Kidney glomerular epithelial cell (primary cell): ENCODE results near the gene OSCP1.

Source experiments
- DNase-seq: peaks from one replicate; lab custom pipeline; 2025; lab: John Stamatoyannopoulos, UW

The OSCP1 gene

DNA sequence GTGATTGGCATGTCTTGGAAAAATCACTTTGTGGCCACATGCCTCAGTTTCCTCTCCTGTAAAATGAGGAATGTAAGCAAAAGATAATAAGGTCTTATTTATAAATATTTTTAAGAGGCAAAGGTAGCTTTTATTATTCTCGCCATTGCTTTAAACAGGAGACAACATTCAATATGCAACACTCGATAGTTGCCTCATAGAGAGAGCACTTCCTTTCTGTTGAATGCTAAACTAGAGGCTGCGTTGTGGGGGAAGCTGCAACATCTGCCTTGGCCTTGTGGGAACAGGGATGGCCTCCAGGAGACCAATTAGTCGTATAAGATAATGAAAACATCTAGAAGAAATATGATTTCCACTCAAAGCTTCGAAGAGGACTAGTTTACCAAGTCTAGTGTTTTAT lies 3.5 kb downstream of the OSCP1 start:
- no peak for DNase-seq

- no peak for DNase-seq
Measured at GRCh38 chr1:36446271-36446670, 4.0 kb downstream of the OSCP1 start.

DNA sequence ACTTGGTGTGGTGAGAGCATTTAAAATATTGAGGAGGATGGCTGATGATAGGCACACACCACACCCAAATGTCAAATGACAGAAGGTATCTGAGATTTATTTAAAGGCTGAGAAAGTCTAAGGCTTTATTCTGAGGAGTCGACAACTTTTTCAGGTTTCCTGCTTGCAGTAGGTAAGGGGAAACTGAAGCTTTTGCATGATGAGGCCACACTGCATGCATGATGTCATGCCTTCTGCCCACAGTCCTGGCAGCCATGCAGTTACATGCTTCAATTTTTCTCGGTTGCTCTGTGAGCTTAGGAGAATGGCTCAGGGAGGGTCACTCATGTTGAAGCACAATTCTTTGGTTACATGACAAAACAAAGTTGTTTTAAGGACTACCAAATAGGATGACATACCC lies 7.0 kb downstream of the OSCP1 start:
- no peak for DNase-seq

DNA sequence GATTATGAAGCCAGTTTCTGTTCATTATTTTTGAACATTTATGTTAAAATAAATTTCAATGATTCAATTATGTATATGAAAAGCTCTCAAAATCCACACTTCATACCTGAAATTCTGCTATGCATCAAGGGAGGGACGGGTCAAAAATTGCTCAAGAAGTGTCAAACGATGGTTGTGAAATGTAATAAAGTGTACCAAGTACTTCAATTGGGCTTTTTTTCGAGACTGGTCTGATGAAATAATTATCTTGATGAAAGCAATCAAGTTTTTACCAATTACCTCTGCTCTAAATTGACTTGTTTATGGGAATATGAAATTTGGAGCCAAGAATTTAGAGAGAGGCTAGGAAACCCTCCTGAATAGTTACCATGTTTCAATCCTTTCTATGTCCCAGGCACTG lies 7.9 kb downstream of the OSCP1 start:
- no peak for DNase-seq

DNA sequence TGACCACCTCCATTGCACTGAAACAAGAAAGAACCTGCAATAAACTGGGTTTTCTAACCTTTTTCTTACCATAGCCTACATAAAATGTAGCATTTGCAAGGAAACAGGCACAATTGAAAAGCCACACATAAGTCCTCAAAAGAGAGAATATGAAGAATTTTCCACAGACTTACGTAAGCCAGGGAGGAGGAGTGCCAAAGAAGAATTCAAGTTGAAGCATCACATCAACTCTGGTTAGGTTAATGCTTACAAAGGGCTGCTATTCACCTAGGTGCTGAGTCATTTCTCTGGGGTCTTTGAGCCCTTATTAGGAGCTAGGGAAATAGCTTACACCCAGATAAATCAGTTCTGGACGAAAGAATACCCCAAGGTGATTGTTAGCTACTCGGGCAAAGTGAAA lies 9.6 kb downstream of the OSCP1 start:
- no peak for DNase-seq

GRCh38 chr1:36440044-36440443 lies 10.2 kb downstream of the OSCP1 start:
- DNase-seq, result no peak

DNA sequence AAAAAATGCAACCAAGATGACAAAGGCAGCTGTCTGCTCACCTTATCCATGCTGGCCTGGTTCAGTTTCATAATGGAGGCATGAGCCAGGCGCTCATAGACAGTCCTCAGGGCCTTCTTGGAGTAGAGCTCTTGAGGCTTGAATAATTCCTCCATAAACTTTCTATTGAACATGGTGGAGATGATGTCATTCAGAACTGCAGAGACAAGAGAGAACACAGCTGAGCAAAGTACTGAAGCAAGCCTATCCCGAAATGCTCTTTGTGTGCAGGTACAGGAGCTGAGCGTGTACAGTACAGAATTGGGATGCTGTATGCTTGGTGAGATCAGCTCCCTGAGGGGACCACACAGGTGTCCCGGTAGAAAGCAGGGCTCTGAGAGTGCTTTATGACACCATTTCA lies 11.5 kb downstream of the OSCP1 start:
- no peak for DNase-seq

DNA sequence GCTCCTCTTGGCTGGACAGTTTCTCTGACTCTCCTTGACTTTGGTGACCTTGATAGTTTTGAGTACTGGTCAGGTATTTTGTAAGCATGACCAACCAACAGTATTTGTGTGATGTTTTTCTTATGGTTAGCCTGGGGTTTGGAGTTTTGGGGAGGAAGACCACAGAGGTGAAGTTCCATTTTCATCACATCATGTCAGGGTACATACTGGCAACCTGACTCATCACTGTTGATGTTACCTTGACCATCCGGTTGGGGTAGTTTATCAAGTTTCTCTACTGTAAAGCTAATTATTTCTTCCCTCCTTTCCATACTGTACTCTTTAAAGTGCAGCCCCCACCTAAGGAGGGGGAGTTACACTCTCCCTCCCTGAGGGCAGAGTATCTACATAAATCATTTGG lies 13.4 kb downstream of the OSCP1 start:
- peak; percentile 84 for DNase-seq

- DNase-seq, result no peak
Measured at GRCh38 chr1:36433102-36433501, 17.1 kb downstream of the OSCP1 start.

GRCh38 chr1:36432616-36433015 lies 17.6 kb downstream of the OSCP1 start:
- peak; percentile 26 for DNase-seq

DNA sequence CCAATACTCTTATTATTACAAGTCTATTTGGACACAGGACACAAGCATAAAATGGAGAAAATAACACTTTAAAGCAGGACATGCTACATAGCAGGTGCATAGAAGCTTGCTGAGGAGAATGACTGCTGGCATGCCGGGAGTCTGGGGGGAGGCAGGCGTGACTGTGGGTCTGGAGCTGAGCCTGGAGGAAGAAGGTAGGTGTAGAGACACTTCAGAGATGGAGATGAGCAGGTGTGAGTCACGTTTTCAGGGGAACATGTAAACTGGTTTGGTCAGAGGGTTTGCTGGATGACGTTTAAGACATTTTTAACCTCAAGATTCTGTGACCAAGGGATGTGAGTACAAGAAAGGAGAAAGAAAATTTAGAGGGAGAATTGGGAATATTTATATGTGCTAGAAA lies 24.5 kb downstream of the OSCP1 start:
- DNase-seq, result no peak

- no peak for DNase-seq
Measured at GRCh38 chr1:36421649-36422048, 28.6 kb downstream of the OSCP1 start.

DNA sequence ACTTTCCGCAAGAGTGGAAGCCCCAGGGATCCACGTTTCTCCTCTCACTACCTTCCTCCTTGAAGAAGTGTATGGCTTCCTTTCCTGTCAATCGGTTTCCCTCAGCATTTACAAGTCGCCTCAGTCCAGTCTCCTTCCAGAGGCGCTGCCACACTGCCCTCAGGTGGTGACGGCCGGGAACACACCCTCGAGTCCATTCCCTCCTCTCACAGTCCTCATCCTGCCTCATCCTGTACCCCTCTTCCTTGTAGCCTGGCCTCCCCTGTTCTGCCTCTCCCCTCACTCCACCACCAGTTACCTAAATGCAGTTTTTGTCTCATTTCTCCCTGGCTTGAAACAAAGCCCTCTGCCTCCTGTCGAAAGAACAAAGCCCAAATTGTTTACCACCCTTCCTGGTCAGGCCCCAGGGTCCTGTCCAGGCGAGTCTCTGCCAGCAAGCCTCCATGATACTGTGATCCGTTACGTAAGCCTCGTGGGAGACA lies 29.4 kb downstream of the OSCP1 start:
- DNase-seq, result peak; percentile 83

DNA sequence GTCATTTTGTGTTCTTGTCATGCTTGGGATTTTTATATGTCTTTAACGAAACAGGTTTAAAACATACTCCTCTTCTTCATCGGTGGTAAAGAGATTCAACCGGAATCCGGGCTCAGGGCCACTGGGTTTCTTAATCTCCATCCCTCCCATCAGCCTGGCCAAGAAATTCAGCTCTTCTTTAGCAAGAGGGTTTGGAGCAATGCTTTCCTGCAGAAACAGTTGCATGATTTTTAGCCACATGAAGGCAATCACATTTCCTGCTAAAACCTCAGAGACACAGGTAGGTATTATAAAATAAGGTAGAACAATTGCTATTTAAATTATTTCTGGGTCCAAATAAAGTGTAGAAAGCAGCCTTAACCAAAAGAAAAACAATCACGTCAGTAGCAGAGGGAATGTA lies 29.8 kb downstream of the OSCP1 start:
- no peak for DNase-seq

DNA sequence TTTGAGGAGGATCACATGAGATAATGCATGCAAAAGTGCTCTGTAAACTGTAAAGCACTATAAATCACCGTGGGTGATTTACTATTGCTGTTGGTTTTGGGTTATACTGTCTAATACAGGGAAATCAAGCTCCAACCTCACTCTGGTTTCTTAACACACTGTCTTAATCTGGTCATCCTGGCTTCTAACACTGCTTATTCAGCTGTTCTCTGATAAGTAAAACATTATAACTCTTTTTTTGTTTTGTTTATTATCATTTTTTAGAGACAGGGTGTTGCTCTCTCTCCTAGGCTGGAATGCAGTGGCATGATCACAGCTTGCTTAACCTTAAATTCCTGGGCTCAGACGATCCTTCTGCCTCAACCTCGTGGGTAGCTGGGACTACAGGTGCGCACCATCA lies 30.7 kb downstream of the OSCP1 start:
- no peak for DNase-seq

DNA sequence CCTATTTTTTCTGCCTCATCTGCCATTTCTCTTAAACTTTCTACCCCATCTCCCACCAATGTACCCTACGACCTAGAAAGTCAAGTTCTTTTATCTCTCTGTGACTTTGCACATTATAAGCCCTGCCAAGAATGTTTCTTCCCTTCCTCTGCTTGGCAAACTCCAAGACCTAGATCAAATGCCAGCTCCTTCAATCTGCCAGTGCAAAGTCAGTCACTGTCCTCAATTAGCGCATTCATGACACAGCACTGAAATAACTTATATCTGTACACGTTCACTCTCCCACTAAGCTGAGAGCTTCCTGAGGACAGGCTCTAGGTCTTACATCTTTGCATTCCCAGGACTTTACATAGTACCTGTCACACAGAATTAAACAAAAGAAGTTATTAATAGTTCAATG lies 31.1 kb downstream of the OSCP1 start:
- no peak for DNase-seq

- no peak for DNase-seq
Measured at GRCh38 chr1:36417931-36418330, 32.3 kb downstream of the OSCP1 start.

DNA sequence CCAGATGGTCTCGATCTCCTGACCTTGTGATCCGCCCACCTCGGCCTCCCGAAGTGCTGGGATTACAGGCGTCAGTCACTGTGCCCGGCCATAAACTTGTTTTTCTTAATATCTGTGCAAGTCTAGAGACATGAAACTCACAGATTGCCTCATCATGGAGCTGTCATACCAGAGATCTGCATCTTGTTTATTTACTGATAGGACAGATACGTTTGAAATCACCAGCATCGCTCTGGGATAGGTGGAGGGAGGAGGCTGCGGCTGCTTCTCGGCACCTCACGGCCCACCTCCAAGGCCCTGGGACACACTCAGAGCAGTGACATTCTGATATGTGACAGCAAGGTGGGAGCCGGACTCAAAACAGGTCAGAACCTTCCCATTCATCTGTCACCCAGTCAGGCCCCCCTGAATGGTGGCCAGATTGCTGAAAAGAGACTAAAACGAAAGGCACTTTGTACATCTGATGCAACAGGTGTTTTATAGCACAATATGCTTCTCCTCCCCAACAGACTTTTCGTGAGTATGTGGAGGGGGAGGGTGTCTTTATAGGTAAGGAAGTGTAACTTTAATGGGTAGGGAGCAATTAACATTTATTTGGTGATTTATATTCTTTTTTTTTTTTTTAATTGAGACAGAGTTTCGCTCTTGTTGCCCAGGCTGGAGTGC lies 34.5 kb downstream of the OSCP1 start:
- no peak for DNase-seq

DNA sequence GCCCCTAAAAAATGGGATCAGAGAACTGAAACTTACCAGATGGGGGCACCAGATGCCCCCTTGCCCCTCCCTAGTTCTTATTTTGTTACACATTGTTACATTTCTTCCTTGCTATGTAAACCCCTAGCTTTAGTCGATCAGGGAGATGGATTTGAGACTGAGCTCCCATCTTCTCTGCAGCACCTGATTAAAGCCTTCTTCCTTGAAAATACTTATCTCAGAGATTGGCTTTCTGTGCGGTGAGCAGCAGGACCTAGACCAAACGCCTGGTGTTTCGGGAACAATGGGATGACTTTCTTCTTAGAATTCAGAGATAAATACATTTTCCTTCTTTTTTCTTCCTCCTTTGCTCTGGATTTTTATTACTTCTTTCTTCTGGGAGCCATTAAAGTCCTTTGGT lies 35.9 kb downstream of the OSCP1 start:
- DNase-seq, result no peak

DNA sequence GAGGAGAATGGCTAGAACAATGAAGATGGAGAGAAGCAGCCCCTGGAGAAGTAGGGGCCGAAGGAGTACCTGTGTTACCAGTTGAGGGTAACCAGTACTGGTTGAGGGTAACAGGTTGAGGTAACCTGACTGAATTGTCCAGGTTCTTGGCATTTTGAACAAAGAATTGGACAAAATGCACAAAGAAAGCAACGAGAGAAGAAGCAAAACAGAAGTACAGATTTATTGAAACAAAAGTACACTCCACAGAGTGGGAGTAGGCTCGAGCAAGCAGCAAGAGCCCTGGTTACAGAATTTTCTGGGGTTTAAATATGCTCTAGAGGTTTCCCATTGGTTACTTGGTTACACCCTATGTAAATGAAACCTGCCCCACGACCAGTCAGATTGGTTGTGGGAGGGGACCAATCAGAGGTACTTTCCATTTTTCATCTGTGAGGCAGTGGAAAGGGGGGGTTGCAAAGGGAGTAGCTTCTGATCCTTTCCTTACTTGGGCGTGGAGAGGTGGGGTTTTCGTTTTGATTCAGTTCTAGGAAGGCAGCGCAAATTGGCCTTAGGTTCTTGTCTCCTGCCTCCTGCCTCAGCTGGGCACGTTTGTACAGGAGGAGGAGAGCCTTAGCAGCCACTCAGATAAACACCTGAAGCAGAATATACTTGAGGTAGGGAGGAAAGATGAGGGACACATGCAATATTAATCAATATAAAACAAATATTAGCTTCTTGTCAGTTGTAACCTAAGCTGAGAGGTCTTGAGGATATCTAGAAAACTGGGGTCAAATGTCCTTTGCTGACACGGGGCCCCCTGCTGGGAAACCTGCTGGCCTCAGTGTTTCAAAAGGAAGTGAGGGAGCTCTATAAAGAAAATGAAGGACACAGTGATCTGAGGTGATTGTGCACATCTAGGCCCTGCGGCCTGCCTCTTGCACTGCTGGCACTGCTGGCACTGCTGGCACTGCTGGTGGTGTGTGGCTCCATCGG lies 38.3 kb downstream of the OSCP1 start:
- DNase-seq, result no peak

GRCh38 chr1:36408479-36408878 lies 41.8 kb downstream of the OSCP1 start:
- DNase-seq, result peak; percentile 57

DNA sequence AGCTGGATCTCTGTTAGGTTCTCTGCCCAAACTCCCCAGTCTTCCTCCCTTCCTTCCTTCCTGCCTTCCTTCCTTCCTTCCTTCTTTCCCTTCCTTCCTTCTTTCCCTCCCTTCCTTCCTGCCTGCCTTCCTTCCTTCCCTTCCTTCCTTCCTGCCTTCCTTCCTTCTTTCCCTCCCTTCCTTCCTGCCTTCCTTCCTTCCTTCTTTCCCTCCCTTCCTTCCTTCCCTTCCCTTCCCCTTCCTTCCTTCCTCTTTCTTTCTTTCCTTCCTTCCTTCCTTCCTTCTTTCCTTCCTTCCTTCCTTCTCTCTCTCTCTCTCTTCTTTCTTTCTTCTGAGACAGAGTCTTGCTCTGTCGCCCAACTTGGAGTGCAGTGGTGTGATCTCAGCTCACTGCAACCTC lies 43.8 kb downstream of the OSCP1 start:
- no peak for DNase-seq

GRCh38 chr1:36402504-36402890 lies 47.8 kb downstream of the OSCP1 start:
- DNase-seq, result no peak
